HG02763 (cell line): ENCODE measurements around the gene ZNF778.

ENCODE experiments used
- ATAC-seq: cut with Tn5 transposase; IDR thresholded peaks from one replicate; pipeline ENCODE4 v1.9.1; 2021; ENCODE audit warnings: mild to moderate bottlenecking, moderate library complexity; ENCODE audit not compliant: unreplicated experiment

The ZNF778 gene

DNA sequence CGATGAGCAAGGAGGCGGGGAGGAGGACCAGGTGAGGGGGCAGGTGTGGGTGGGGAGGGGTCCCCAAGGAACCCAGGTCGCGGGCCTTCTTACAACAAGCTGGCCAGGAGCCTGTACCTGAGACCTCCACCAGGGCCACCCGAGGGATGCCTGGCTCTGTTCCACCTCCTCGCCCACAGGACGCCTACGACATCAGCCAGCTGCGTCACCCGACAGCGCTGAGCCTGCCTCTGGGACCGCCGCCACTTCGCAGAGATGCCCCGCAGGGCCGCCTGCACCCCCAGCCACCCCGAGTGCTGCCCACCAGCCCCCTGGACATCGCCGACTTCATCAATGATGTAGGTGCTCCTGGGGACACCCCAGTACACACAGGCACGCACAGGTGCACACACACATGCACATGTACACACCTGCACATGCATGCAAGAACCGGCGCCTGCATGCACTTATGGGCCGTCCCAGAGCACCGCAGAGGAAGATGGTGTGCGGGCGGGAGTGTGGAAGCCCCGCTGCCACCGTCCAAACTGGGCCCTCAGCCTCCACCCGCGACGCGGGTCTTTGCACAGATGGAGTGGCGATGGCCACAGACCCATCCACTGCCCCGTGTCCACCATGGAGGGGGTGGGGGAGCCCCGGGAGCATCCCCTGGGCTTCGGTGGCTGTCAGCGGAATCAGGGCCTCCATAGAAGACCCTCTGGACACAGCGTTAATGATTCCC lies 23.8 kb upstream of the ZNF778 start:
- ATAC-seq = no peak

DNA sequence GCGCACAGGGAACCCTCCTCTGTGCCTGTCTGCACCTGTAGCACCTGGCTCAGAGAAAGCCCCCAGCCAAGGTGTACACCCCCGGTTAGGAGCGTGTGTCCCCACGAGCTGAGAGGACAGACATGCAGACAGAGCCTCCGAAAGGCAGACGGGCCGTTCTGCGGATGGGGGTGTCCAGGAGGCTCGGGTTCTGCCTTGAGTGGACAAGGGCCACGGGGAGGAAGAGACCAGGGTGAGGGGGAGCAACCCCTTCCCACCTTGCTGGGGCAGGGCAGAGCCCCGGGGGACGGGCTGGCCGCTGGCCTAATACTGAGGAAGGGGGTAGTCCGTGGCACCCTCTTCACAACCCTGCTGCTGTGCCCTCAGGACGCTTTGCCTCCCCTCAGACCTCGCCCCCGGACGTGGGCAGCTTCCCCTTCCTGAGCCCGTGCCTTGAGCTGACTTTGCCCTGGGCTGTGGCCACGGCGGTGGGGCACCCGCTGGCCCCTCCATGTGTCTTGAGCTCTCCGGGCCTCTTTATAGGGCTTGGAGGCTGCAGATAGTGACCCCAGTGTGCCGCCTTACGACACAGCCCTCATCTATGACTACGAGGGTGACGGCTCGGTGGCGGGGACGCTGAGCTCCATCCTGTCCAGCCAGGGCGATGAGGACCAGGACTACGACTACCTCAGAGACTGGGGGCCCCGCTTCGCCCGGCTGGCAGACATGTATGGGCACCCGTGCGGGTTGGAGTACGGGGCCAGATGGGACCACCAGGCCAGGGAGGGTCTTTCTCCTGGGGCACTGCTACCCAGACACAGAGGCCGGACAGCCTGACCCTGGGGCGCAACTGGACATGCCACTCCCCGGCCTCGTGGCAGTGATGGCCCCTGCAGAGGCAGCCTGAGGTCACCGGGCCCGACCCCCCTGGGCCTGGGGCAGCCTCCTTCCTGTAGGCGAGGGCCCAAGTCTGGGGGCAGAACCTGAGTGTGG lies 22.9 kb upstream of the ZNF778 start:
- no peak for ATAC-seq

DNA sequence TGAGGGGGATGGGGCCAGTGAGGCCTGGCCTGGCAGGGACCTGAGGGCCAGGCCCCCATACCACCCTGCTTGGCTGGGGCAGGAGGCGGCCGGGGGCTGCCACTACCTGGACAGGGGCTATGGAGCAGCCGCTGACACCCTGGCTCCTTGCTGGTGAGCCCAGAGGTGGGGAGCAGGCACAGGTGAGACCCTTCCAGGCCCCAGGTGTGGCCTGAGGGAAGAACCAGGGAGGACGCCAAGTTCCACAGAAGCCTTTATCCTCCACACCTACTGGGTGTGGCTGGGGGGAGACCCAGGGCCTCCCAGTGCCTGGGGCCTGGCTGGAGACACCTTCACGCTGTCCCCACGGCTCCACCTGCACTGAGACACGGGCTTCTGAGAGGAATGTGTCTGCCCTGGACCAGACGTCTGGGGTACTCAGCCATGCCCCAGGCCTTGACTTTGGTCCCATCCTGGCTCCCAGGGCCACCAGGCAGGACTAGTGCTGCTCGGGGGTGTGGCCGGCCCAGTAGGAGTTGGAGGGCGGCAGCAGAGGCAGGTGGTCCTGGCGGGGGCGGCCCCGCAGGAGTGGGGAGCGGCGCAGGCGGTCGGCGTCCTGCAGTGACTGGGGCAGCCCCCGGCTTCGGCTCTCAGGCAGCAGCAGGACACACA lies 21.9 kb upstream of the ZNF778 start:
- no peak for ATAC-seq

DNA sequence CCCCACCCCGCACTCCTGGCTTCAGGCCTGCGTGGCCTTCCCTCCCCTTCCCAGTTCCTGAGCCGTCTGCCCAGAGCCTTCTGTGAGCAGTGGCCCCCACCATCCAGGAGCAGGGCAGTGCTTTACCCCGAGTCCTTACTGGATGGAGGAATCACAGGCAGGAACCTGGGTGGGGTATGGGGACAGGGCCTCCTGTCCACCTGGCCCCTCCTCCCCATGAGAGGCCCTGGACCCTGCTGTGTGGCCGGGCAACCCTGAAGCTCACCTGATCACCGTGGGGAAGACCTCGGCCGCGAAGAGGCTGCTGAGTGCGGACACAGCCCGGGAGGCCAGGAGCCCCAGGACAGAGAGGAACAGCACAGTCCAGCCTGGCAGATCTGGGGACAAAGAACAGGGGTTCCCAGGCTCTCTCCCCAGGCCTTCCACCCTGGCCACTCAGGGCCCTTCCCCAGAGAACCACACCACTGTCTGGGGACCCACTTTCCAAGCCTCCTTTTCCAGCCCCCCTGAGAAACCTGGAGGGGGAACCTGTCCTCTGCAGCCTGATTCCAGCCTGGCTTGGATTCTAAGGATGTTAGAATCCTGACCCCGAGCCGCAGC lies 20.4 kb upstream of the ZNF778 start:
- no peak for ATAC-seq

DNA sequence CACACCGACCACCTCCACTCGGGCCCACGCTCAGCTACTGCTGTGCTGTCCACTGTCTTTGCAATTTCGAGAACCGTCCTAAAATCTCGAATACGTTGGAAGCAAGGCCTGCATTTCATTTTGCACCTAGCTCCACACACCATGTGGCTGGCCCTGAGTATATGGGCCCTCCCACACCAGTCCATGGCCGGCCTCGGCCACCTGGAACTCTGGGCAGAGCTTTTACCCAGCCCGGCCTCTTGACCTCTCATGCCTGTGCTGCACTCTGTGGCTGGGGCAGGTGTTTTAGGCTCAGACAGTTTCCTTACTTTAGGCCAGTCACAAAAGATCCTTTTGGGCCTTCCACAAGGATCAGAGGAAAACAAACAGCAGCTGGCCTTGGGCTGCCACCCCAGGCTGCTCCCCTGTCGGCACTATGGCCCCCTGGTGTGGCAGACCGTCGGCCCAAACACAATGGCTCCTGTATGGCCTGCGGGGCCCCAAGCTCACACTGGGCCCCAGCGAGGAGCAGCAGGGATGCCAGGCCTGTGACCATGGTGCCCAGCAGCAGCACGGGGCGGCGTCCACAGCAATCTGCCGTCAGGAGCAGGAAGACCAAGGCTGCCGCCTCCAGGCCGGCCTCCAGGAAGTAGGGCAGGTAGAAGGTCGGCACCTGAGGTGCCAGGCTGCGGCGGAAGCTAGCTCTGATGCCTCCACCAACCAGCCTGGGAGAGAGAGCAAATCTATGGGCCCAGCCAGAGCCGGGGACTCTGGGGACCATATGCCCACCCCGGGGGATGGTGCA lies 19.7 kb upstream of the ZNF778 start:
- ATAC-seq = no peak

DNA sequence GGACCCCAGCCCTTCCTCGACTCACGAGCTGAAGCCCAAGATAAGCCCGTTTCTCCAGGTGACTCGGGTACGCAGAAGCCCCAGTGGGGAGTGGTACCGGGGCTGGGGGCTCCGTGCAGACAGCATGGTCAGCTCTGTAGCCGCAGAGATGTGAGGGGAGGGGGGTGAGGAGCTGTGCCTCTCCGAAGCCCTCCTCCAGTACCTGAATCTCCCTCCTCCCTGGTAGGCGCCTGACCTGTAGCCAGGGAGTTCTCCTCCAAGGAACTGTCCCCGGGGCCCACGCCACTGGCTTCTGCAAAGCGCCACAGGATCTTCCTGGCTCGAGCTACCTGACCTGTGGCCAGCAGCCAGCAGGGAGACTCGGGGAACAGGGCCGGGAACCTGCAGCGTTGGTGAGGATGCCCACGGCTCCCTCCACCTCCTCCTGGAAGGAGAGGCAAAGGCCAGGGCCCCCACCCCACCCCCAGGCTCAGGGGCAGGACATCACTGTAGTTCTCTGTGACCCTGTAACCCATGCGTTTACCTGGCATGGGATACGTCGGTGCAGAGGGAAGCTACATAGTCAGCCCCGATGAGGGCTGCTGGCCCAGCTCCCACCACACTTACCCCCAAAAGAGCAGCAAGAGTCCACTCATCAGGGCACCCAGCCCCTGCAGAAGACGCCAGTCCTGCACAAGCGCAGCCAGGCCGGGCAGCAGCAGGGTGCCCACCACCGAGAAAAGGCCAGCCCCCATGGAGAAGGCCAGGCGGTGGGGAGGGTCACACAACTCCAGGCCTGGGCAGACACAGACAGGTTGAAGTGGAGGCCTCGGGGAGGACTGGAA lies 18.9 kb upstream of the ZNF778 start:
- no peak for ATAC-seq

DNA sequence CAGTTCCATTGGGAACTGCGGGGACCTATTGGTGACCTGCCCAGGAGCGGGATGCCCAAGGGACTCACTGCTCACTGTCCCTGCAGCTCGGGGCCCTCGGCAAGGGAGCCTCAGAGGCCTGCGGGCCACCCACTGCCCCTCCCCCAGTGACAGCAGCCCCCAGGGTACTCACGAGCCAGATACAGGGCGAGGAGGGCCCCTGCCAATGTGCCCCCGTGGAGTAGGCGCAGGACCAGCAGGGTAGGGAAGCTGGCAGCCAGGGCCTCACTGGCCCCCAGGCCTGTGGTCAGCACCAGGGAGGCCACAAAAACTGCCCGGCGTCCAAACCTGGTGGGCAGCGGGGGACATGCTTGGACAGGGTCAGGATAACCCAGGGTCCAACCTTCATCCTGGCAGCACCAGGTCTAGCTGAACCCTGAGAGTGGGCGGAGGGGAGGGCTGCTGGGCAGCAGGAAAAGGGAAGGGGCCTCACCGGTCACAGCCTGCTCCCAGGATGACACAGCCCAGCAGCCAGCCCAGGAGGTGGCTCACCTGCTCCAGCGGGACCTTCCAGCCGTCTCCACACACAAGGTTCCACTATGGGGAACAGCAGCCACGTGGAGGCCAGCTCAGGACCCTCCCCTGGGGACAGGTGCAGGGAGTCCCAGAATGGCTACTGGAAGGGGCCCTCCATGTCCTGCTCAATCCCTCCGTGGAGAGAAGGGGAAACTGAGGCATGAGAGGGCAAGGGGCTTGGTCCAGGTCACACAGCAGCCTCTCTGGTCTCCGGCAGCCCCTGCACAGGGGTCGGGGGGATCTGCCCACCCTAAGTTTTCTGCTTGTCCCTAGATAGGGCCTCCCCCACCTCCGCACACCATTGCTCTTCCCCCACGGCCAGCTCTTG lies 18.0 kb upstream of the ZNF778 start:
- ATAC-seq = no peak

DNA sequence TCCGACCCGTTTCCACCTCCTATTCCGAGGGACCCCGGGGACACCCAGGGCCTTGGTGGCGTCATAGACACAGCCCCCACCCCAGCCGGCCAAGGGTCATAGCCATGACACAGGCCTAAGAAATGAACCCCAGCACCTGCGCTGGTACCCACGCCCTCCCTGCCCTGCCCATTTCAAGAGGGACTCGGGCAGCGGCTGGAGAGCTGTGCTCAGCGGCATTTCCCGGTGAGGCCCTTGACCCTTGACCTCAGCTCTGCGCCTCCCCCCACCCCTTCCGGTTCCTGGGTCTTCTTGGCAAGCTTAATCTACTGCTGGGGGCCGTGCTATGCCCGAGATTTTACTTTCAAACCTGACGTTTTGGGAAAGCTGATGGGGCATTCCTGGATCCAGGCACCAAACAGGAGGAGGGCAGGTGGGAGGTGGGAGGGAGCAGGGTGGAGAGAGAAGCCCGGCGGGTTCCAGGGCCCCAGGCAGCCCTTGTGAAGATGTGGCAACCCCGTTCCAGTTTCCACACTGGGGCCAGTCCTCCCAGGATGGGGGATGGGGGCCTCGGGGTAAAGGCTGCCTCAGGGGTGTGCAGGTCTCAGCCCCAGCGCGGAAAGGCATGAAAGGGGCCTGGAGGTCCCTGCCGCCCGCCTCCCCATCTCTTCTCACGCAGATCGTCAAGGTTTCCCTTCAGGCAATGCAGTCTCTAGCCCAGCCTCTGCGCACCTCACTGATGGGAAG lies 17.2 kb upstream of the ZNF778 start, which contains the start of gene SLC22A31:
TSS of gene SLC22A31 (minus strand) at position 414 of the 726 bp plus-strand sequence. CDS start at position 378, 36 bp downstream.
- no peak for ATAC-seq

DNA sequence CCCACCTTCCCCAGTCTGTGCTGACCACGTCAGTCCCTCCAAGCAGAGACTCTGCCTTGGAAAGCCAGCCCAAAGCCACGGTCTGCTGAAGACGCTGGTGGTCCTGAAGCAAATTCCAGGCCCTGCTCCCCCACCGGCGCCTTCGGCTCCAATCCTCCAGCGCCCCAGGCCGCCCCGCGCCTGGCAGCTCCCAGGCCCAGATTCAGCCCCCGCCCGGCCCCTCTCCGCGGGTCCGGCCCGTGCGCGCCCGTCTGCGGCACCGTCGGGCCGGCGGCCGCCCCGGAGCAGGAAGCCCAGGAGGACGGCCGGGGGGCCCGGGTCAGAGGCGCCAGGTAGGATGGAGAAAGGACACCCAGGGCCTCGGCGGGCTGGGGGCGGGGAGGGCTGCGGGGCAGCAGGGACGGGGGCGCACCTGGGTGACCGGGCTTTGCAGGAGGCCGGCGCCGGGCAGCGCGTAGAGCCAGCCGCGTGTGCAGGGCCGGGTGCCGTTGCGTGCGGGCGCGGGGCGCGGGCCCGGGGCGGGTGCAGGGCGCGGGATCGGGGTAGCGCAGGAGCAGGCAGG lies 16.6 kb upstream of the ZNF778 start:
- ATAC-seq = no peak

DNA sequence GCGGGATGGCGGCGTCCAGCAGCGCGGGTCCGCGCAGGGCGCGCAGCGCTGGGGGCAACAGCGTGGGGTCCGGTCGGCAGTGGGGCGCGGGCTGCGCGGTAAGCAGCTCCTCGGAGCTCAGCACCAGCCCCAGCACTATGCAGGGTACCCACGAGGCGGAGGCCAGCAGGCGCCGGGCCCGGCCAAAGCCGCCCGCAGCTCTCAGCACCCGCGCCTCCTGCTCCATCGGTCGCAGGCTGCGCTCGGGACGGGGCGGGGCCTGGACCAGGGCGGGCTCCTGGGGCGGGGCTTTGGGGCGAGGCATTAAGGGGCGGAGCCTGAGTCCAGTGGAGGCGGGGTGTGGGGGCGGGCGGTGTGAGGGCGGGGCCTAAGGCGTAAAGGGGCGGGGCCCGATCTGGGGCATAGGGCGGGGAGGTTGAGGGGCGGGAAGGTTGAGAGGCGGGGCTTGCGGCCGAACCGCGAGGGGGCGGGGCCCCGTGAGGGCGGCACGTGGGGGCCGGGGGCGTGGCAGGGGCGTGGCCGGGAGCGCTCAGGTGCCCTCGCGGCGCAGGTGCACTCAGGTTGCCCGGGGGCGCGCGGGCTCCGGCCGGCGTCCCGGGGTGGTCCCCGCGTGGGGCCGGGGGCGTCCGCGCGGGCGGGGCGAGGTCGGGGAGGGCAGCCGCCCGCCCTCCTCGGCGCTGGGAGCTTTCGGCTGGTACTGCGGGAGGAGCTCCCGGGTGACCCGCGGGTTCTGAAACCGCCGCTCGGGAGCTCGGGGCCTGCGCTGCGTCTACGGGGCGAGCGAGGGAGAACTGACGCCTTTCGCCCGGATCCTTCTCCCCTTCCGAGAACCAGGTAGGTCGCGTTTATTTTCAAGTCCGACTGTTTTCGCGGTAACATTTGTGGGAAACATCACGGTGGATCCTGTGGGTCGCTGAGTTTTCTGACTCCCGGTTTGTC lies 15.8 kb upstream of the ZNF778 start:
- no peak for ATAC-seq

DNA sequence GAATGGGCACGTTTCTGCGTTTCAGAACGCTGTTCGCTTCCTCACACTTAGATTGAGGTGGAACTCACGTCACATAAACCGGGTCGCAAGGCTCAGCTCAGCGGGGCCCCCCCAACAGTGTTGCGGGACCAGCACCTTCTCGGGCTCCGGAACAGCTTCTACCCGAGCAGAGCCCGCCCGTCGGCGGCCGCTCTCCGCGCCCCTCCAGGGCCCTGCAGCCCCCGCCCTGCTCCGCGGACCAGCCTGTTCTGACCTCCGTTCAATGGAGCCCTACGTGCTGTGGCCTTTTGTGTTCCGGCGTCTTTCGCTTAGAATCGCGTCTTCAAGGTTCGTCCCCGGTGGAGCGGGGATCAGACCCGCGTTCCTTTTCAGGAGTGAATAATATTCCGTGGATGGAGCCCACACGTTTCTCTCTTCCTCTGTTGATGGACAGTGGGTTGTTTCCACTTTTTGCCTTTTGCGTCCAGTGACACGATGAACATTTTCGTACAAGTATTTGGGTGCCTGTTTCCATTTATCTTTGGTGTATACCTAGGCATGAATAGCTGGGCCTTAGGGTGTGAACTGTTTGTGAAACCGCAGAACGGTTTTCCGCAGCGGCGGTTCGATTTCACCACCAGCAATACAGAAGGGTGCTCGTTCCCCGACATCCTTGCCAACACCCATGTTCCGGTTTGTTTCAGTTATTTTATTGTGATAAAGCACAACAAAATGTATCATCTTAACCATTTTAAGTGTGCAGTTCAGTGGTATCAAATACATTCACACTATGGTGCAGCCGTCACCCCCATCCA lies 14.9 kb upstream of the ZNF778 start:
- no peak for ATAC-seq

DNA sequence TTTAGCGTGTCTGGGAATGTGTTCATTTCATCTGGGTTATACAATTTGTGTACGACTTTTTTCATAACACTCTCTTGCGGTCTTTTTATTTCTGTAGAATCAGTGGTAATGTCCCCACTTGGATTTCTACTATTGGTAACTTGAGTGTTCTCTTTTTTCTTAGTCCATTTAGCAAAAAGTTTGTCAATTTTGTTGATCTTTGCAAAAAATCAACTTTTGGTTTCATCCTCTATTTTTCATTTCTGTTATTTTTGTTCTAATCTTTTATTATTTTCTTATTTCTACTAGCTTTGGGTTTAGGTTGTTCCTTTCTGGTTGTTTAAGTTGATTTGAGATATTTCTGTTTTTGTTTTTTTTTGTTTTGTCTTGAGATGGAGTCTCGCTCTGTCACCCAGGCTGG lies 9.5 kb upstream of the ZNF778 start:
- ATAC-seq = no peak

DNA sequence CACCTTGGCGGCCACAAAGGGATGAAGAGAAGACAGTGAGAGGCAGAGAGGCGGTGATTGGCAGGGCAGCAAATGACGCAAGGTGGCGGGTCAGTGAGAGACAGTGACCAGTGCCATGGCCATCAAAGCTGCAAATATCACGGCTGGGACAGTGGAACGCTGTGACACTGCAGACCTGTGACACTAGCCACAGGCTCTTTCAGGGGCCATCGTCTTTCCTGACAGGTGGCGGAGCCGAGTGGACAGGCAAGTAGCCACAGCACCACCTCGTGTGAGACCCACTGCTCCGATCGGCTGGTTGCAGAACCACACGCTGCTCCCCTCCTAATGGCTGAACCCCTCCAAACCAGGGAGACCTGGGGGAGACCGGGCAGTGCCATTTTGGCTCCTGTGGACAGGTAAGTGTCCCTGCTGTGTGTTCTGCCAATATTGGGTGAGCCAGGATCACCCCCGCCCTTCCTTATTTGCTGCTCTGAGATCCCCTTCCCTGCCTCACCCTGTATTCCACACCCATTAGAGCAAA lies 7.9 kb upstream of the ZNF778 start:
- no peak for ATAC-seq

DNA sequence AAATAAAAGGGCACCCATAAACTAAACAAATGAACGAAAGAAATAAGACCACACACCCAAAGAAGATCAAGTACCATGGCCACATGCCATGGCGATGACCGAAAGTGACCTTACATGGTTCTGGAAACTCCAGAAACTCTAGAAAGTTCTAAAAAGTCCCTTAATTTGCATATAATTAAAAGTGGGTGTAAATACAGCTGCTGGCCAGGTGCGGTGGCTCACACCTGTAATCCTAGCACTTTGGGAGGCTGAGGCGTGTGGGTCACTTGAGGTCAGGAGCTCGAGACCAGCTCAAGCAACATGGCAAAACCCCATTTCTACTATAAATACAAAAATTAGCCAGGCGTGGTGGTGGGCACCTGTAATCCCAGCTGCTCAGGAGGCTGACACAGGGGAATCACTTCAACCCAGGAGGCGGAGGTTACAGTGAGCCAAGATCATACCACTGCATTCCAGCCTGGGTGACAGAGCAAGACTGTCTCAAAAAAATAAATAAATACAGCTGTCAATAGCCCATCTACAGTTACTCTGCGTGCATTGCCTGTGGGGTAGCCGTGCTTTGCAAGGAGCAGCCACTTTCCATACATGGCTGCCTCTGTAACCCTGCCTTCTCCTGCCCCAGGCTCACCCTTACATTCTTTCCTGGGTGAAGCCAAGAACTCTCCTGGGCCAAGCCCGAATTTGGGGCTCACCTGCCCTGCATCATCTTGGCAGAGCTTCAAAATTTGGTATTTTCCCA lies 7.2 kb upstream of the ZNF778 start:
- ATAC-seq = no peak
